ENCODE results near the gene PEX16. TPM values are rescaled to one million over a fixed set of nuclear protein-coding genes. Genes with fewer than 3 reads are reported as not detected.

PEX16 gene
- total and polyA plus RNA-seq, 2 experiments from 2014 or later = 28.0 to 32.8 TPM

DNA sequence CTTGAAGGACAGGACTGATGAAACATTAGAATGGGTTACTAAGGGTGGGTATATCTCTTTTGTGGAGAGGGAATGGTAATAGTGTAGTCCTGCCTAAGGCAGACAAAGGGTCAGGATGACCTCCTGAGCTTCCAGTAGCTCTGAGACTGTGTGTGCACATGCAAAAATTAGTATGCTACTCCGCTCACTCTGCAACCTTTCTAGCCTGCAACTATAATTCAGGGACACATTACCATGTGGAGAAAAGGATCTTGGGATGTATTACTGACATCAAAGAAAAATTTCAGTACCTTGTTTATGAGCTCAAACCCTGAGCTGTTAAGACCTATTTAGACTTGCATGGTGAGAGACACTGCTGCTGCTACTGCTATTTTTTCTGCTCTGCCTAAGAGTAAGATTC, 30.2 kb upstream of the PEX16 start:
- Histone ChIP-seq H3K27me3 (no peaks in the 10 kb centered on the region), H3K4me1 (ENCODE audit: insufficient read depth) (no peaks in the 10 kb centered on the region), H3K9me3 (ENCODE audit: low read depth) (no peaks in the 10 kb centered on the region), H3K4me2 (no peak overlapping the region), H2AFZ (no peak overlapping the region), H3K9me2 (replicated peaks; ENCODE audit: insufficient read depth) (no peaks in the 10 kb centered on the region), H3K27ac (no peak overlapping the region), H3K79me2 (no peaks in the 10 kb centered on the region), H3K36me3 (replicated peaks; ENCODE audit: insufficient read depth, low read depth) (no peaks in the 10 kb centered on the region), H3K4me3 (no peak overlapping the region), H4K20me1 (ENCODE audit: insufficient read depth, poor library complexity, severe bottlenecking) (no peaks in the 10 kb centered on the region)
- TF ChIP-seq EZH2phosphoT487 (IDR thresholded peaks at IDR 0.05; ENCODE audit: low read depth, severe bottlenecking, unreplicated experiment) (no peak), EZH2 (IDR thresholded peaks at IDR 0.05; ENCODE audit: borderline replicate concordance) (no peak)
- TF ChIP-seq, protein P1, sequence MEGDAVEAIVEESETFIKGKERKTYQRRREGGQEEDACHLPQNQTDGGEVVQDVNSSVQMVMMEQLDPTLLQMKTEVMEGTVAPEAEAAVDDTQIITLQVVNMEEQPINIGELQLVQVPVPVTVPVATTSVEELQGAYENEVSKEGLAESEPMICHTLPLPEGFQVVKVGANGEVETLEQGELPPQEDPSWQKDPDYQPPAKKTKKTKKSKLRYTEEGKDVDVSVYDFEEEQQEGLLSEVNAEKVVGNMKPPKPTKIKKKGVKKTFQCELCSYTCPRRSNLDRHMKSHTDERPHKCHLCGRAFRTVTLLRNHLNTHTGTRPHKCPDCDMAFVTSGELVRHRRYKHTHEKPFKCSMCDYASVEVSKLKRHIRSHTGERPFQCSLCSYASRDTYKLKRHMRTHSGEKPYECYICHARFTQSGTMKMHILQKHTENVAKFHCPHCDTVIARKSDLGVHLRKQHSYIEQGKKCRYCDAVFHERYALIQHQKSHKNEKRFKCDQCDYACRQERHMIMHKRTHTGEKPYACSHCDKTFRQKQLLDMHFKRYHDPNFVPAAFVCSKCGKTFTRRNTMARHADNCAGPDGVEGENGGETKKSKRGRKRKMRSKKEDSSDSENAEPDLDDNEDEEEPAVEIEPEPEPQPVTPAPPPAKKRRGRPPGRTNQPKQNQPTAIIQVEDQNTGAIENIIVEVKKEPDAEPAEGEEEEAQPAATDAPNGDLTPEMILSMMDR (IDR thresholded peaks at IDR 0.05; ENCODE audit: poor library complexity) = no peak
- no peak for DNase-seq (ENCODE audit: low spot score)
- WGBS (ENCODE audit: low lambda C conversion rate, missing lambda C conversion rate) = 94% methylated on average over 1 of the region's 1 CpG

DNA sequence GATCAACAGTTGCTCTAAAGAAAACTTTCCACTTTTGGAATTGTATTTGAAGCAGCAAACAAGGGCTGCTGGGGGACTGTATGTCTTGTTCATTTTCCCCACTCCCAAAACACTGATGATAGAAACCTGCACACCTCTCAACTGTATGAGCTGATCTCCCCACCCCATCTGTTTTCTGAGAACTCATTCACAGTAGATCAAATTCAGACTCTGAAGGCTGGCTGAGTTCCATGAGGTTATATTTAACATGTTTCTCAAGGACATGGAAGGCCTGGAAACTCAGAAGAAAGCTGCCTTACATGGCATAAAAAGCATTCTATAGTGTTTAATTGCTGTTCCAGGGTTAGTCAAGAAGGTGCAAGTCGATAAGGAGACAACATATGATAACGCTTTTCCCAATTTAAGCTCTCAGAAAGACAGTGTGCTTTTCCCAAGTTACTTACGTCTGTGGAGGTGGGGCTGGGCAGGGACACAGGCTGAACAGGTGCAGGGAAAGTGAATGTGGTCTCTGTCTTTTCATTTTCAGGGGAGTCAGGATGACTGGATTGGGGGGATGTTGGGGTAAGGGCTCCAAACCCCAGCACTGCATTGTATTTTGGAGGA, 27.8 kb upstream of the PEX16 start:
- H3K4me1 ChIP-seq (ENCODE audit: insufficient read depth) = no peaks in the 10 kb centered on the region
- H3K9me3 ChIP-seq (ENCODE audit: low read depth) = no peaks in the 10 kb centered on the region
- H3K9me2 ChIP-seq (replicated peaks; ENCODE audit: insufficient read depth) = no peaks in the 10 kb centered on the region
- H3K4me2 ChIP-seq = no peak overlapping the region
- H2AFZ ChIP-seq = no peak overlapping the region
- 88% methylated on average over 3 of the region's 3 CpGs for WGBS (ENCODE audit: low lambda C conversion rate, missing lambda C conversion rate)
- DNase-seq (ENCODE audit: low spot score) = no peak
- H3K27me3 ChIP-seq = no peaks in the 10 kb centered on the region
- TF ChIP-seq EZH2 (IDR thresholded peaks at IDR 0.05; ENCODE audit: borderline replicate concordance) = no peak
- TF ChIP-seq EZH2phosphoT487 (IDR thresholded peaks at IDR 0.05; ENCODE audit: low read depth, severe bottlenecking, unreplicated experiment) = no peak
- TF ChIP-seq, protein P1 (IDR thresholded peaks at IDR 0.05; ENCODE audit: poor library complexity) = no peak
- H3K79me2 ChIP-seq = no peaks in the 10 kb centered on the region
- no peak overlapping the region for H3K27ac ChIP-seq
- H3K4me3 ChIP-seq = no peak overlapping the region
- no peaks in the 10 kb centered on the region for H3K36me3 ChIP-seq (replicated peaks; ENCODE audit: insufficient read depth, low read depth)
- H4K20me1 ChIP-seq (ENCODE audit: insufficient read depth, poor library complexity, severe bottlenecking) = no peaks in the 10 kb centered on the region

DNA sequence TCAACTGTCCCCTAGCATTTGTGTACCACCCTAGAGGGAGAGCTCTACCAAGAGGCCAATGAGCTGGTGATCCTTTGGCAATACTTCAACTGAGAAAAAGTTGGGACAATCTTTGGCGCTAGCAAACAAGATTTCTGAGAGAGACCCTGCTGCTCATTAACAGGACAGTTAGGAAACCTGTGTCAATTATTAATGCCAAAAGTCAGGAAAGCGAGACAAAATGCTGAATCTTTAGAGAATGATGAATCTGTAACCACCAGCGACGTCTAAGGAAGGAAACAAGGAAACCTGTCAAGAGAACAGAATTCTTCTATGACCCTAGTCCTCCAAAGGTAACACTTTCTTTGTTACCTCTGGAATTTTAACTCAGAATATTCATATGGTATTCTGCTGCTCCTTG, 24.7 kb upstream of the PEX16 start:
- Histone ChIP-seq H3K4me1 (ENCODE audit: insufficient read depth) (no peaks in the 10 kb centered on the region), H3K79me2 (no peaks in the 10 kb centered on the region), H2AFZ (no peak overlapping the region), H3K9me2 (replicated peaks; ENCODE audit: insufficient read depth) (no peaks in the 10 kb centered on the region), H3K9me3 (ENCODE audit: low read depth) (no peaks in the 10 kb centered on the region), H4K20me1 (ENCODE audit: insufficient read depth, poor library complexity, severe bottlenecking) (no peaks in the 10 kb centered on the region), H3K36me3 (replicated peaks; ENCODE audit: insufficient read depth, low read depth) (no peaks in the 10 kb centered on the region), H3K4me2 (no peak overlapping the region), H3K27me3 (no peaks in the 10 kb centered on the region), H3K27ac (no peak overlapping the region), H3K4me3 (no peak overlapping the region)
- TF ChIP-seq EZH2 (IDR thresholded peaks at IDR 0.05; ENCODE audit: borderline replicate concordance) (no peak), EZH2phosphoT487 (IDR thresholded peaks at IDR 0.05; ENCODE audit: low read depth, severe bottlenecking, unreplicated experiment) (no peak)
- TF ChIP-seq, protein P1 (IDR thresholded peaks at IDR 0.05; ENCODE audit: poor library complexity) = no peak
- WGBS (ENCODE audit: low lambda C conversion rate, missing lambda C conversion rate) = 80% methylated on average over 4 of the region's 4 CpGs
- no peak for DNase-seq (ENCODE audit: low spot score)
